ENCODE data around the gene NEK8.
A peak's percentile ranks its signal among the peaks of the same experiment; 100 is the strongest.
"Not testable (repeated sequence)": the region's sequence is repeated elsewhere in the genome, so short reads cannot be mapped to it uniquely, and the experiment has no call there.

NEK8 gene

DNA sequence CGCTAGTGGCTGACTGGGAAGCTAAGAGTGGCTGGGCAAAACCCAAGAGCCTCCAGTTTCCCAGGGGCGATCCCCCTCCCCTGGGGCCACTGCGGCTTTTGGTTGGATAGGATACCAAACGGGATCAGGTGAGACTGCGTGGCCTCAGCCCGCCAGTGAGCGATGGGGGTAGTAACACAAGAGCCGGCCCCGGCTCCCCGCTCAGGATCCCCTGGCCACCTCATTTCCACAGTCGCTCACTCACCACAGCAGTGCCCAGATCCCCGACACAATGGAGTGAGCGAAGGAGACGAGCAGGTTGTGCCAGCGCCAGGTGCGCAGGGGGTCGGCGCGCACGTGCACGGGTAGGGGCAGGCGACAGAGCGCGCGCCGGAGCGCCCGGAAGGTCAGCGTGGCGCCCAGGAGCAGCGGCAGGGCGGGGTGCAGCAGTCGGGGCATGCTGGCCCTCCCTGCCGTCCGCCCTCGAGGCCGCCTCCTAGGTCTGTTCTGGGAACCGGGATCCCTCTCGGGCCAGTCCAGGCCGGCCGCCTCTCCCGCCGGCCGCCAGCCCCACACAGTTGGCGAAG, 2.8 kb upstream of the NEK8 start:
- DNase-seq = no peak

DNA sequence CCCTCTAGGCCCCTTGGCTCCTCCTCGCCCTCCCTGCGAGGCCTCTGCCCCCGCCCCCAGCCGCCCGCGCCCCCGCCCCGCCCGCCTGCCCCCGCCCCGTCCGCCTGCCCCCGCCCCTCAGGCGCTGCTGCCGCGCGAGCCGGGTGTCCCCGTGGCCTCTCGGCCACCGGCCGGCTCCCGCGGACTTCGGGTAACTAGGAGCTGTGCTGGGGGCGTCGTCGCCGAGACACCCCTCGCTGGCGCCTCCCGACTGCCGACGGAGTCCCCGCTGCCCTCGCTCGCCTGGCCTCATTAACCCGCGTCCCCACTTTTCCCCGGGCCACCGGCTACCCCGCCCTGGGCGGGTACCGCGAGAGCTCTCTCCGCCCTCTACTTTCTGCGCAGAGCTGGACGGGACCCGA, 2.4 kb upstream of the NEK8 start, which contains the start of gene TLCD1:
TSS of gene TLCD1 (minus strand) at position 8 of the 401 bp plus-strand sequence. CDS start 136 bp downstream, outside the sequence.
- DNase-seq = peak; percentile 68

DNA sequence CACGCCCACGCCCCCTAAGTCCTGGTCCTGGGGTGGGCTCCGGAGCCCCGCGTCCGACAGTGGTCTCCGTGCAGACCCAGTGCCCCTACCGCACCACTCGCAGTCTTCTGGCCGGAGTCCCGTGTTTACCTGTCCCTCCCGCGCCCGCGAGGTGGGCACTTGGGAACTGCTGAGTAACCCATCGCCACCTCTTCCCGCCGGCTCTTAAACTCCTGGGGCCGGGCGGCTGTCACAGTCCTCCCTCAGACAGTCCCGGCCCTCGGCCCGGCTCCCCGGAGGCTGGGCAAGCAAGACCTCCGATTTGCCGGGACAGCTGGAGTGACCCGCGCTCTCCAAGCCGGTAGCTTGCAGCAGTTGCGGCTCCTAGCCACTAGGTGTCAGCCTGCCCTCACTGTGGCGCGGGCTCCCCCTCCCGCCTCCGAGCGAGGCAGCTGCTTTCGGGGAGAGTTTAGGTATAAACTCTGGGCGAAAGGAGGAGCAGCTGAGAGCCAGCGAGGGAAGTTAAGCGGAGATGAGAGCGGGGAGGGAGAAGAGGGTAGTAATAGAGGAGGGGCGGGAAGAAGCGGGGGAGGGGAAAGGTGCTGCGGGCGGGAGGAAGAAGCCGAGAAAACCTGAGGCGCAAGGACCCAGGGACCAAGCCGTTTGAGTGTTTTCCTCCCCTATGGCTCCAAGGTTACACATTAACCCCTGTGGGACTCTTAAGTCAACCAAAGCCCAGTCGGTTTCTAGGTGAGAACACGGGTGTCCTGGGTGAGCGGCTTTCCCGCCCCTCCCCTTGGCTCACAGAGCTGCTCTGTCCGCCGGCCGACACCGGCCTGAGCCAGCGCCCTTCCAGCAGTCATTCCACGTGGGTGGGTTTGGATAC, 1.7 kb upstream of the NEK8 start:
- peak; percentile 88 for DNase-seq

- no peak for DNase-seq
Observed at GRCh38 chr17:28729950-28730330, 1.4 kb downstream of the NEK8 start.

DNA sequence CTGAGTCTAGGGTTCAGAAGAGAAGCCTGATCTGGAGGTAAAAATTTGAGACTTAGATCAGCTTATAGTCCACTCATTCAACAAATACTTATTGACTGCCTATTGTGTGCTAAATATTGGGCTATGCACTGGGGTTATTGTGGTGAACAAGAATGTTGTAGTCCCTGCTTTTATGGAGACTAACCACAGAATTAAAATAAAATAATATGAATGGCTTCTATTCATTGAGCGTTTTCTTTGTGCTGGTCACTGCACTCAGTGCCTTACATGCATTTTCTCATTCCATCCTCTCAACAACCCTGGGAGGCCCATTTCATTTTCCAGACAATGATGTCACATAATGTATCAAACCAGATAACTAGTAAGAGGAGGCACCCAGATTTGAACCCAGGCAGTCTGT, 4.8 kb downstream of the NEK8 start:
- DNase-seq = no peak

DNA sequence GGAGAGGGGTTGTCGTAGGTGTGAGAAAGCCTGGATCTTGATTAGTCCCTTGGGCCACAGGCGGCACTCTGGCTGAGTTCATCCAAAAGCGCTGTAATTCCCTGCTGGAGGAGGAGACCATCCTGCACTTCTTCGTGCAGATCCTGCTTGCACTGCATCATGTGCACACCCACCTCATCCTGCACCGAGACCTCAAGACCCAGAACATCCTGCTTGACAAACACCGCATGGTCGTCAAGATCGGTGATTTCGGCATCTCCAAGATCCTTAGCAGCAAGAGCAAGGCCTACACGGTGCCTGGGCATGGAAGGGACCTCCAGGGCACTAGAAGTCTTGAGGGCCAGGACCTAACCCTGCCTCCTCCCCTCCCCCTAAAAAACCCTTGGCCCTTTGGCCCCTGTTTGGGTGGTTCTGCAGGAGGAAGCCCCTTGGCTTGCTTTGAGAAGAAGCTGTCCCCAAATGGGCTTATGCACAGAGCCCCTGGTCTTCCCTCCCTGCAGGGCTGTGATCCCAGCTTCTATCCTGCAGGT, 6.2 kb downstream of the NEK8 start:
- no peak for DNase-seq

GRCh38 chr17:28735242-28735722, 6.7 kb downstream of the NEK8 start:
- no peak for DNase-seq

- not testable (repeated sequence) for DNase-seq
Observed at GRCh38 chr17:28735913-28736769, 7.6 kb downstream of the NEK8 start.

GRCh38 chr17:28737316-28737715, 8.7 kb downstream of the NEK8 start:
- no peak for DNase-seq

DNA sequence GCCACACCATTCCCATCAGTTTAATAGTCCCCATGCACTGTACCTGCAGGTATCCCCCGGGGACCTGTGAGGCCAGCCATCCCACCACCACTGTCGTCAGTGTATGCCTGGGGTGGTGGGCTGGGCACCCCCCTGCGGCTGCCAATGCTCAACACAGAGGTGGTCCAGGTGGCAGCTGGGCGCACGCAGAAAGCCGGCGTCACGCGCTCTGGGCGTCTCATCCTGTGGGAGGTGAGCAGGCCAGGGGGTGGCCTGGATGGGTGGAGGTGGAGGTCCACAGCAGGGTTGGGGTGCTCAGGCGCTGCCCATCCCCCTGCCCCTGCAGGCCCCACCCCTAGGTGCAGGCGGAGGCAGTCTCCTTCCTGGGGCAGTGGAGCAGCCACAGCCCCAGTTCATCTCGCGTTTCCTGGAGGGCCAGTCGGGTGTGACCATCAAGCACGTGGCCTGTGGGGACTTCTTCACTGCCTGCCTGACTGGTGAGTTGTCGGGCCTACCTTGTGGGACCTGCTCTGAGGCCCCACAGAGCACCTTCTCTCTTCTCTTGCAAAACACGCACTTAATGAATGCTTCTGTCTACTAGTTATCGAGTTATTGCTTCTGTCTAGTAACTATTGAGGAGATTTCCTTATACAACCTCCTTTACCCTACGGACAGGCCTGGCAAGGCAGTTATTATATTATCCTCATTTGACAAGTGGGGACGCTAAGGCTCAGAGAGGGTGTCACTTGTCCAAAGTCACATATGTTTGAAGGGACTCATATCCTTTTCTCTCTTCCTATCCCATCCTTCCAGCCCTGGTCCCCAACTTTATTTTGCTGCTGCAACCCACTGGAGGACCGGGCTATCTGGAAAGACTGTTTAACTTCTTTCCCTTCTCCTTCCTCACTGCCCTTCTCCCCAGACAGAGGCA, 9.4 kb downstream of the NEK8 start:
- no peak for DNase-seq

GRCh38 chr17:28738680-28739384, 10.2 kb downstream of the NEK8 start:
- DNase-seq = no peak

GRCh38 chr17:28740406-28741357, 12.1 kb downstream of the NEK8 start:
- no peak for DNase-seq

- no peak for DNase-seq
Observed at GRCh38 chr17:28741358-28742349, 13.1 kb downstream of the NEK8 start.

- peak; percentile 63 for DNase-seq
Observed at GRCh38 chr17:28743243-28744103, 14.9 kb downstream of the NEK8 start, which contains the start of gene TRAF4. Gene TRAF4, plus strand, starts transcription at chr17:28744011. Its CDS starts 102 bp downstream, at chr17:28744113.

- no peak for DNase-seq
Observed at GRCh38 chr17:28744104-28744971, 15.8 kb downstream of the NEK8 start.

GRCh38 chr17:28744972-28745785, 16.6 kb downstream of the NEK8 start:
- DNase-seq = no peak
